Breast epithelium (tissue), 4 donors: ENCODE data around the gene CYTH1. TPM values are rescaled to one million over a fixed set of nuclear protein-coding genes. Genes with fewer than 3 reads are reported as not detected.

ENCODE experiments used
- DNase-seq, 2 donors: peaks; one replicate each; pipeline ENCODE4 v3.0.0-alpha.2; 2019; ENCODE audit warnings: low spot score in 2 of 2
- H3K27ac ChIP-seq, 2 donors: fragments of 200-600 bp; sonication (generic) in 1 of 2; one replicate each; pipeline ENCODE4 v1.5.1; 2016 to 2019; ENCODE audit warnings: mild to moderate bottlenecking in 1 of 2
- H3K27me3 ChIP-seq, 2 donors: fragments of 200-600 bp; sonication (generic) in 1 of 2; one replicate each; pipeline versions ENCODE4 v1.5.1 to v1.6.0; 2017 to 2019; ENCODE audit warnings: control low read depth in 1 of 2, mild to moderate bottlenecking in 1 of 2
- H3K36me3 ChIP-seq: fragments of 200-600 bp; one replicate; pipeline ENCODE4 v1.5.1; 2019
- H3K4me1 ChIP-seq, 2 donors: fragments of 200-600 bp; sonication (generic); one replicate each; pipeline ENCODE4 v1.5.1; 2016 to 2019; ENCODE audit warnings: control low read depth in 1 of 2
- H3K4me3 ChIP-seq, 3 donors: fragments of 200-600 bp; sonication (generic); 1 replicate in 2 of 3; 2 replicates in 1 of 3; pipeline ENCODE4 v1.5.1; 2016 to 2019; ENCODE audit warnings: mild to moderate bottlenecking in 3 of 3, moderate library complexity in 2 of 3
- H3K9me3 ChIP-seq, 2 donors: fragments of 200-600 bp; sonication (generic) in 1 of 2; one replicate each; pipeline ENCODE4 v1.5.1; 2016 to 2019; ENCODE audit warnings: control low read depth in 1 of 2
- POLR2A ChIP-seq: fragments of 450-650 bp; IDR thresholded peaks from one replicate; pipeline ENCODE4 v1.6.1; 2016; ENCODE audit warnings: antibody characterized with exemption, mild to moderate bottlenecking, moderate library complexity
- POLR2AphosphoS5 ChIP-seq, 3 donors: sonication (generic); formaldehyde crosslinking; IDR thresholded peaks; one replicate each; pipeline ENCODE4 v1.6.1; 2017; ENCODE audit warnings: antibody characterized with exemption in 3 of 3
- intact Hi-C: fragments of 100-400 bp; cut with DNase I; formaldehyde crosslinking; loops from one replicate; pipeline ENCODE4 v1.15.1; 2023; ENCODE audit warnings: low total_unique reads
- total RNA-seq, 3 donors: library from RNA; depleted of rRNA; stranded (reverse); fragments of >200 nt; gene quantifications; one replicate each; pipeline ENCODE4 v1.1.0, GENCODE V29; 2016
- TF ChIP-seq, protein P1 (sequence below), 3 donors: fragments of 450-650 bp; IDR thresholded peaks; one replicate each; pipeline ENCODE4 v1.5.1; 2016 to 2017; ENCODE audit warnings: antibody characterized with exemption in 3 of 3, mild to moderate bottlenecking in 3 of 3, moderate library complexity in 3 of 3

The CYTH1 gene
- total RNA-seq, 3 donors from 2014 or later: 49.5 to 64.8 (median 50.7) TPM

- Histone ChIP-seq H3K36me3 (no peaks in the 10 kb centered on the region), H3K27me3 (no peaks in the 10 kb centered on the region), H3K9me3 (no peaks in the 10 kb centered on the region), H3K27ac (no peak overlapping the region), H3K4me1 (no peaks in the 10 kb centered on the region), H3K4me3 (no peak overlapping the region)
- TF ChIP-seq, protein P1, sequence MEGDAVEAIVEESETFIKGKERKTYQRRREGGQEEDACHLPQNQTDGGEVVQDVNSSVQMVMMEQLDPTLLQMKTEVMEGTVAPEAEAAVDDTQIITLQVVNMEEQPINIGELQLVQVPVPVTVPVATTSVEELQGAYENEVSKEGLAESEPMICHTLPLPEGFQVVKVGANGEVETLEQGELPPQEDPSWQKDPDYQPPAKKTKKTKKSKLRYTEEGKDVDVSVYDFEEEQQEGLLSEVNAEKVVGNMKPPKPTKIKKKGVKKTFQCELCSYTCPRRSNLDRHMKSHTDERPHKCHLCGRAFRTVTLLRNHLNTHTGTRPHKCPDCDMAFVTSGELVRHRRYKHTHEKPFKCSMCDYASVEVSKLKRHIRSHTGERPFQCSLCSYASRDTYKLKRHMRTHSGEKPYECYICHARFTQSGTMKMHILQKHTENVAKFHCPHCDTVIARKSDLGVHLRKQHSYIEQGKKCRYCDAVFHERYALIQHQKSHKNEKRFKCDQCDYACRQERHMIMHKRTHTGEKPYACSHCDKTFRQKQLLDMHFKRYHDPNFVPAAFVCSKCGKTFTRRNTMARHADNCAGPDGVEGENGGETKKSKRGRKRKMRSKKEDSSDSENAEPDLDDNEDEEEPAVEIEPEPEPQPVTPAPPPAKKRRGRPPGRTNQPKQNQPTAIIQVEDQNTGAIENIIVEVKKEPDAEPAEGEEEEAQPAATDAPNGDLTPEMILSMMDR (IDR thresholded peaks at IDR 0.05): no peak
- no peak for TF ChIP-seq POLR2A
- TF ChIP-seq POLR2AphosphoS5 (IDR thresholded peaks at IDR 0.05): no peak
- intact Hi-C loops: no loop called here
- DNase-seq: no peak
Observed at GRCh38 chr17:78641243-78641642, 140.8 kb downstream of the CYTH1 start.

GRCh38 chr17:78640700-78641099, 141.4 kb downstream of the CYTH1 start:
- no peaks in the 10 kb centered on the region for H3K36me3 ChIP-seq
- no peak overlapping the region for H3K27ac ChIP-seq
- TF ChIP-seq, protein P1 (IDR thresholded peaks at IDR 0.05): no peak
- TF ChIP-seq POLR2AphosphoS5 (IDR thresholded peaks at IDR 0.05): no peak
- TF ChIP-seq POLR2A: no peak
- no peaks in the 10 kb centered on the region for H3K4me1 ChIP-seq
- H3K4me3 ChIP-seq: no peak overlapping the region
- H3K9me3 ChIP-seq: no peaks in the 10 kb centered on the region
- intact Hi-C loops: no loop called here
- no peaks in the 10 kb centered on the region for H3K27me3 ChIP-seq
- no peak for DNase-seq

DNA sequence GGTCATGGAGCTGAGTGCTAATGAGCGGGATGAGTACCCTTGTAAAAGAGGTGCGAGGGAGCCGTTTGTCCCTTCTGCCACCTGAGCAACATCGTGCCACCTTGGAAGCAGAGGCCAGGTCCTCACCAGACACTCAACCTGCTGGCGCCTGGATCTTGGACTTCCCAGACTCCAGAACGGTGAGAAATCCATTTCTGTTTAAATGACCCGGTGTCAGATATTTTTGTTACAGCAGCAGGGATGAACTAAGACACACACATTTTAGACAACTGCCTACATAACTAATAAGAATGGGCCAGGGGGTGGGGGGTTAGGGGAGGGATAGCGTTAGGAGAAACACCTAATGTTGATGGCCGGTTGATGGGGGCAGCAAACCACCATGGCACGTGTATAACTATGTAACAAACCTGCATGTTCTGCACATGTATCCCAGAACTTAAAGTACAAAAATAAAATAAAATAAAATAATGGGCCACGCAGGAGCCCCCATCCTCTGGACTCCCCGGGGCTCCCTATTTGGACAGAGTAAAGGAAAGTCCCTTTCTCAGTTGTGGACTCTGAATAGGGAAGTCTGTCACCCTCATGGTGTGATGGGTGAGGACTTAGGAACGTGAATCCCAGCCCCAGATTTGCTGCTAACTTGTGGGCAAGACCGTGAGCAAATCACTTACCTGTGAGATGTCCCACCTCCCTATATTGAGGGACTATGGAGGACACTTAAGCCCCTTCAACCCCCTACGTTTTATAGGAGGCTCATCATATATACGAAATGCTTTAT, 144.2 kb downstream of the CYTH1 start:
- intact Hi-C loops: no loop called here
- Histone ChIP-seq H3K4me1 (no peaks in the 10 kb centered on the region), H3K4me3 (no peak overlapping the region), H3K9me3 (no peaks in the 10 kb centered on the region), H3K27ac (no peak overlapping the region), H3K27me3 (no peaks in the 10 kb centered on the region), H3K36me3 (no peaks in the 10 kb centered on the region)
- DNase-seq: no peak
- TF ChIP-seq POLR2AphosphoS5 (IDR thresholded peaks at IDR 0.05) (no peak), POLR2A (no peak)
- TF ChIP-seq, protein P1 (IDR thresholded peaks at IDR 0.05): no peak

DNA sequence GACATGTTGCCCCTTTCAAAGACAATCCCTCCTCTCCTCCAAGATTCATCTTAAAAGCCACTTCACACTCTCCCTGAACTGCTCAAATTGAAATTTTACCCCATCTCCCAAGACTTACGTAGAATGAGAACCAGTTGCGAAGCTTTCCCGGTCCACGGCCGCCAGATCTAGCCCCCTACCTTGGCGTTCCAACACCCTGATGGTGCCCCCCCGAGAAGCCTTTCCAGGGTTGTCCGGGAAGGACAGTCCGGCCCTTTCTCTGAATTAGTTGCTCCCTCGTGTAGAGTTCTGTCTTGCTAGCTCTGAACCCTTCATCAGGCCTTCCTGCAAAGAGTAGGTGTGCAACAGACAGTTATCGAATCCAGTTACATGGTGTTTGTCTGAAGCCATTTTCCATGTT, 144.9 kb downstream of the CYTH1 start:
- Histone ChIP-seq H3K27me3 (no peaks in the 10 kb centered on the region), H3K4me3 (no peak overlapping the region), H3K4me1 (no peaks in the 10 kb centered on the region), H3K9me3 (no peaks in the 10 kb centered on the region), H3K27ac (no peak overlapping the region), H3K36me3 (no peaks in the 10 kb centered on the region)
- intact Hi-C loops: no loop called here
- no peak for DNase-seq
- TF ChIP-seq, protein P1 (IDR thresholded peaks at IDR 0.05): no peak
- no peak for TF ChIP-seq POLR2A
- TF ChIP-seq POLR2AphosphoS5 (IDR thresholded peaks at IDR 0.05): no peak

GRCh38 chr17:78634154-78634553, 147.9 kb downstream of the CYTH1 start:
- no peaks in the 10 kb centered on the region for H3K36me3 ChIP-seq
- DNase-seq: no peak
- no peaks in the 10 kb centered on the region for H3K4me1 ChIP-seq
- TF ChIP-seq, protein P1 (IDR thresholded peaks at IDR 0.05): no peak
- TF ChIP-seq POLR2AphosphoS5 (IDR thresholded peaks at IDR 0.05) (no peak), POLR2A (no peak)
- no peak overlapping the region for H3K27ac ChIP-seq
- H3K4me3 ChIP-seq: no peak overlapping the region
- H3K27me3 ChIP-seq: no peaks in the 10 kb centered on the region
- intact Hi-C loops: no loop called here
- H3K9me3 ChIP-seq: no peaks in the 10 kb centered on the region
